H9 (cell line): Measurements from ENCODE around the gene PSMD1. TPM values are rescaled to one million over a fixed set of nuclear protein-coding genes. Genes with fewer than 3 reads are reported as not detected.

ENCODE experiments used
- DNase-seq: peaks from one replicate; pipeline ENCODE4 v3.0.0-alpha.2; 2017
- H2AFZ ChIP-seq: one replicate; pipeline ENCODE4 v1.6.1; 2013; ENCODE audit warnings: mild to moderate bottlenecking, low read length, control low read depth, moderate library complexity
- H2AK5ac ChIP-seq: 2 replicates; pipeline ENCODE4 v1.6.1; 2013; ENCODE audit warnings: low read length, control low read depth, mixed read lengths; ENCODE audit not compliant: insufficient read length
- H2BK120ac ChIP-seq: one replicate; pipeline ENCODE4 v1.6.1; 2013; ENCODE audit warnings: low read depth, mild to moderate bottlenecking, low read length, control low read depth, inconsistent platforms; ENCODE audit not compliant: poor library complexity, severe bottlenecking
- H2BK12ac ChIP-seq: 2 replicates; pipeline ENCODE4 v1.6.1; 2013; ENCODE audit warnings: low read length, control low read depth, mixed read lengths, low read depth; ENCODE audit not compliant: insufficient read length
- H2BK15ac ChIP-seq: 2 replicates; pipeline ENCODE4 v1.6.1; 2013; ENCODE audit warnings: low read depth, low read length, control low read depth
- H2BK20ac ChIP-seq: one replicate; pipeline ENCODE4 v1.6.1; 2013; ENCODE audit warnings: low read depth, mild to moderate bottlenecking, low read length, control low read depth, inconsistent platforms; ENCODE audit not compliant: poor library complexity, severe bottlenecking
- H2BK5ac ChIP-seq: 2 replicates; pipeline ENCODE4 v1.6.1; 2013; ENCODE audit warnings: low read length, control low read depth, mixed read lengths; ENCODE audit not compliant: insufficient read length
- H3K14ac ChIP-seq: 2 replicates; pipeline ENCODE4 v1.6.1; 2013; ENCODE audit warnings: low read length, control low read depth; ENCODE audit not compliant: insufficient read depth
- H3K18ac ChIP-seq: 2 replicates; pipeline ENCODE4 v1.6.1; 2013; ENCODE audit warnings: low read depth, mild to moderate bottlenecking, mixed read lengths, low read length, control low read depth; ENCODE audit not compliant: insufficient read length
- H3K23ac ChIP-seq: 2 replicates; pipeline ENCODE4 v1.6.1; 2013; ENCODE audit warnings: low read length, control low read depth, mixed read lengths, low read depth; ENCODE audit not compliant: insufficient read length
- H3K23me2 ChIP-seq: 2 replicates; pipeline ENCODE4 v1.6.1; 2013; ENCODE audit warnings: low read depth, mild to moderate bottlenecking, mixed read lengths, low read length, control low read depth; ENCODE audit not compliant: insufficient read length, poor library complexity, severe bottlenecking
- H3K27ac ChIP-seq: 2 replicates; pipeline ENCODE4 v1.5.1; 2013; ENCODE audit warnings: low read length, control low read depth, mixed read lengths, low read depth; ENCODE audit not compliant: insufficient read length
- H3K27me3 ChIP-seq: 2 replicates; pipeline ENCODE4 v1.6.1; 2013; ENCODE audit warnings: low read length, control low read depth, inconsistent platforms; ENCODE audit not compliant: insufficient read depth
- H3K4ac ChIP-seq: 2 replicates; pipeline ENCODE4 v1.6.1; 2013; ENCODE audit warnings: low read depth, mild to moderate bottlenecking, control low read depth, inconsistent platforms, low read length, moderate library complexity
- H3K4me1 ChIP-seq: 2 replicates; pipeline ENCODE4 v1.6.1; 2013; ENCODE audit warnings: low read length, control low read depth, inconsistent platforms; ENCODE audit not compliant: insufficient read depth
- H3K4me2 ChIP-seq: 2 replicates; pipeline ENCODE4 v1.6.1; 2013; ENCODE audit warnings: low read length, control low read depth, mixed read lengths; ENCODE audit not compliant: insufficient read length, insufficient read depth
- H3K56ac ChIP-seq: 2 replicates; pipeline ENCODE4 v1.6.1; 2013; ENCODE audit warnings: low read depth, mild to moderate bottlenecking, mixed read lengths, low read length, control low read depth; ENCODE audit not compliant: insufficient read length
- H3K79me1 ChIP-seq: 2 replicates; pipeline ENCODE4 v1.6.1; 2013; ENCODE audit warnings: low read depth, mild to moderate bottlenecking, moderate library complexity, low read length, control low read depth, inconsistent platforms; ENCODE audit not compliant: insufficient read depth, poor library complexity, severe bottlenecking
- H3K79me2 ChIP-seq: 2 replicates; pipeline ENCODE4 v1.6.1; 2013; ENCODE audit warnings: low read length, control low read depth, inconsistent platforms; ENCODE audit not compliant: insufficient read depth
- H3K9ac ChIP-seq: 2 replicates; pipeline ENCODE4 v1.6.1; 2013; ENCODE audit warnings: low read length, control low read depth, mixed read lengths; ENCODE audit not compliant: insufficient read length; ENCODE audit errors: extremely low read depth
- H3K9me3 ChIP-seq: one replicate; pipeline ENCODE4 v1.6.1; 2013; ENCODE audit warnings: low read depth, low read length, inconsistent platforms; ENCODE audit not compliant: control insufficient read depth
- H3T11ph ChIP-seq: one replicate; pipeline ENCODE4 v1.6.1; 2013; ENCODE audit warnings: mild to moderate bottlenecking, low read length, control low read depth, inconsistent platforms
- H4K20me1 ChIP-seq: one replicate; pipeline ENCODE4 v1.6.1; 2013; ENCODE audit not compliant: control insufficient read depth, insufficient read length, insufficient read depth
- H4K5ac ChIP-seq: 2 replicates; pipeline ENCODE4 v1.6.1; 2013; ENCODE audit warnings: low read depth, mild to moderate bottlenecking, mixed read lengths, low read length, control low read depth; ENCODE audit not compliant: insufficient read length
- H4K8ac ChIP-seq: replicated peaks from 2 replicates; pipeline ENCODE4 v1.6.1; 2013; ENCODE audit warnings: low read length, control low read depth, mixed read lengths, low read depth; ENCODE audit not compliant: insufficient read length
- H4K91ac ChIP-seq: 2 replicates; pipeline ENCODE4 v1.6.1; 2013; ENCODE audit warnings: low read depth, mild to moderate bottlenecking, moderate library complexity, mixed read lengths, low read length, control low read depth; ENCODE audit not compliant: insufficient read length
- H3K27ac Mint-ChIP-seq, 3 experiments: 2 replicates in 2 of 3; 3 replicates in 1 of 3; pipeline ENCODE4 v1.8.0; 2020 to 2021; ENCODE audit warnings: mixed read lengths in 3 of 3, mild to moderate bottlenecking in 1 of 3, moderate library complexity in 1 of 3
- H3K27me3 Mint-ChIP-seq: 2 replicates; pipeline ENCODE4 v1.8.0; 2021; ENCODE audit warnings: low read depth, mild to moderate bottlenecking, moderate library complexity, mixed read lengths
- H3K36me3 Mint-ChIP-seq, 3 experiments: 2 replicates in 2 of 3; 3 replicates in 1 of 3; pipeline ENCODE4 v1.8.0; 2020 to 2021; ENCODE audit warnings: low read depth in 3 of 3, mixed read lengths in 3 of 3; ENCODE audit not compliant: insufficient read depth in 1 of 3
- H3K4me1 Mint-ChIP-seq, 2 experiments: 2 replicates each; pipeline ENCODE4 v1.8.0; 2020; ENCODE audit warnings: mixed read lengths in 2 of 2
- H3K4me3 Mint-ChIP-seq, 2 experiments: 2 replicates in 1 of 2; 3 replicates in 1 of 2; pipeline ENCODE4 v1.8.0; 2020 to 2021; ENCODE audit warnings: mild to moderate bottlenecking in 2 of 2, mixed read lengths in 2 of 2, moderate library complexity in 1 of 2
- H3K9me3 Mint-ChIP-seq, 2 experiments: 2 replicates in 1 of 2; 3 replicates in 1 of 2; pipeline ENCODE4 v1.8.0; 2020; ENCODE audit warnings: mild to moderate bottlenecking in 2 of 2, mixed read lengths in 2 of 2, moderate library complexity in 1 of 2
- CTCF ChIP-seq: fragments of 200-600 bp; sonication (generic); conservative IDR thresholded peaks from 3 replicates; pipeline ENCODE4 v1.8.0; 2021; ENCODE audit warnings: antibody characterized with exemption, mild to moderate bottlenecking
- WGBS: extraction: QIAGEN DNeasy Blood & Tissue Kit; methylation state at CpG from one replicate; pipeline ENCODE4 v1.1.7; 2013; ENCODE audit warnings: missing lambda C conversion rate, low lambda C conversion rate, mixed read lengths; ENCODE audit not compliant: insufficient read length; ENCODE audit errors: extremely low coverage; 5-methylcytosine and 5-hydroxymethylcytosine counted together
- total RNA-seq: library from RNA; stranded (reverse); gene quantifications from 2 replicates; pipeline ENCODE4 v1.2.1, GENCODE V29; 2021

PSMD1 gene
- total RNA-seq, 1 experiment from 2014 or later = 166 TPM

GRCh38 chr2:231146665-231147064, 90.0 kb downstream of the PSMD1 start:
- Mint-ChIP-seq H3K27me3 (no peaks in the 10 kb centered on the region), H3K36me3 (peaks cover 7 to 34% (median 19%) of the 10 kb centered on the region in 3 experiments; a peak in 6 of 7 replicates), H3K9me3 (no peaks in the 10 kb centered on the region), H3K4me3 (no peak overlapping the region), H3K4me1 (no peaks in the 10 kb centered on the region), H3K27ac (0 out of 7 replicates have a peak overlapping the region, but pooled peaks of 1 of the 3 experiments have one; percentile 34)
- H2BK20ac ChIP-seq = no peak overlapping the region
- H2BK120ac ChIP-seq = no peak overlapping the region
- no peak overlapping the region for H2AK5ac ChIP-seq
- H3K14ac ChIP-seq = no peak overlapping the region
- H3K9me3 ChIP-seq = no peaks in the 10 kb centered on the region
- no peak overlapping the region for H2AFZ ChIP-seq
- H3K9ac ChIP-seq = no peak overlapping the region
- no peak overlapping the region for H2BK12ac ChIP-seq
- no peak overlapping the region for H3K27ac ChIP-seq
- no peaks in the 10 kb centered on the region for H3K79me1 ChIP-seq
- H3K23me2 ChIP-seq = no peaks in the 10 kb centered on the region
- no peak overlapping the region for H3K4me2 ChIP-seq
- no peak overlapping the region for H2BK5ac ChIP-seq
- no peak overlapping the region for H4K91ac ChIP-seq
- TF ChIP-seq CTCF = no peak
- WGBS = no CpG with 5 or more reads among the region's 2 CpGs
- H3K27me3 ChIP-seq = no peaks in the 10 kb centered on the region
- H3K4me1 ChIP-seq = no peaks in the 10 kb centered on the region
- no peak overlapping the region for H3K18ac ChIP-seq
- H4K5ac ChIP-seq = no peak overlapping the region
- no peaks in the 10 kb centered on the region for H4K20me1 ChIP-seq
- H4K8ac ChIP-seq = no peak overlapping the region
- no peak overlapping the region for H3T11ph ChIP-seq
- no peak overlapping the region for H3K23ac ChIP-seq
- H3K4ac ChIP-seq = no peak overlapping the region
- H3K56ac ChIP-seq = no peak overlapping the region
- no peak overlapping the region for H2BK15ac ChIP-seq
- no peak for DNase-seq
- H3K79me2 ChIP-seq = no peaks in the 10 kb centered on the region
